Measurements from ENCODE around the gene MTHFD2L. TPM values are rescaled to one million over a fixed set of nuclear protein-coding genes. Genes with fewer than 3 reads are reported as not detected.

The MTHFD2L gene
- polyA plus RNA-seq, 1 donor from 2014 or later = 5.1 TPM

DNA sequence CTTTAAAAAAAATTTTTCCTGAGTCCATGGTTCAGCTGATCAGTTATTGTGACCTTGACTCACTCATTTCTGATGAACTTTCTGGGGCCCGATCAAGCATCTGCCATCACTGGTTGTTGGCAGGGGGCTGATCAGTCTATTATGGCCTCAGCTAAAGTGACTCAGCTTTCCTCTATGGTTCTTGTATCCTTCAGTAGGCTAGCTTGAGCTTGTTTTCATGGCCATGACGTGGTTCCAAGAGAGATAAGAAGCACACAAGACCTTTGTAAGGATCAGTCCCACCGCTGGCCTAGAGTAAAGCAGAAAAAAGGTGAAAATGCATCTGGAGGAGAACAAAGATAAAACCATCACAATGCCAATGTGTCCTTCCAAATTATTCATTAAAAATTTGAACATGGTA is 120.6 kb downstream of the MTHFD2L start:
- Mint-ChIP-seq H3K4me3 (no peak overlapping the region), H3K27ac (no peak overlapping the region), H3K27me3 (no peaks in the 10 kb centered on the region), H3K4me1 (no peaks in the 10 kb centered on the region), H3K36me3 (peaks cover 15% of the 10 kb centered on the region), H3K9me3 (peaks cover 0 to 1% (median 0%) of the 10 kb centered on the region in 3 donors)

DNA sequence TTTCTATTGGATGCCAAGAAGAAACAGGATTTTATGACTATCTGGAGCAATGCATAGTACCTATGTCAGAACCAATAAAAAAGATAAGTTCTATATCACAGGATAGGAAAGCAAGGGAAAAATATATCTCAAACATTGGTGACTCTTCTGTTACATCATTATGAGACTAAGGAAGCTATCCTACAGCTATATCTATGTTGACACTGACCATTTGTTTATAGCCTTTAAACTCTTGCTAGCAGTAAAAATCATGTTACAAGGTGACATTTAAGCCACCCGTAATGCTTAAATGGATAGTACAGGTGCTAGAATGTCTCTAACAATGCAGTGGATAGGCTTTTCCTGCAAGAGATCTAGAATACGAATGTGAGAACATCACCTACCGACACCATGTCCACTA is 121.8 kb downstream of the MTHFD2L start:
- H3K36me3 Mint-ChIP-seq = peaks cover 15% of the 10 kb centered on the region
- H3K4me3 Mint-ChIP-seq = no peak overlapping the region
- H3K27ac Mint-ChIP-seq = no peak overlapping the region
- no peaks in the 10 kb centered on the region for H3K4me1 Mint-ChIP-seq
- H3K27me3 Mint-ChIP-seq = no peaks in the 10 kb centered on the region
- H3K9me3 Mint-ChIP-seq = peaks cover 0 to 4% (median 0%) of the 10 kb centered on the region in 3 donors

DNA sequence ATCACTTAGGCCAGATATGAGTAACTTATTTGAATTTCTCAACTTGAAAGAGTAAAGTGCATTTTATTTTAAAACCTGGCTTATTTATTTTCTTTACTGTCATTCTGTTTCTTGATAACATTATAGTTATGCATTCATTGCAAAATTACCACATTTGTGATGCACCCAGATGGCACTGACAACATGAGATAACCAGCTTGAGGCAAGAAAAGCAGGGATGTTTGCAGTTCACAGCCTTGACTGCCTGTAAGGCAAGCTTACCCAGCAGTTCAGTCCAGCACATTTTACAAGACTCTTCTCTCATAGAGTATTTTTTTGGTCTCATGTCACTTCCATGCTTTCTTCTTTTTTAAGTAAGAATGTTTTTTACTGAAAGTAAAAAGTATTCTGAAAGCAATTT is 125.0 kb downstream of the MTHFD2L start:
- H3K27ac Mint-ChIP-seq = no peak overlapping the region
- no peaks in the 10 kb centered on the region for H3K4me1 Mint-ChIP-seq
- no peaks in the 10 kb centered on the region for H3K27me3 Mint-ChIP-seq
- peaks cover 0 to 2% (median 0%) of the 10 kb centered on the region in 3 donors for H3K9me3 Mint-ChIP-seq
- peaks cover 13% of the 10 kb centered on the region for H3K36me3 Mint-ChIP-seq
- H3K4me3 Mint-ChIP-seq = no peak overlapping the region

DNA sequence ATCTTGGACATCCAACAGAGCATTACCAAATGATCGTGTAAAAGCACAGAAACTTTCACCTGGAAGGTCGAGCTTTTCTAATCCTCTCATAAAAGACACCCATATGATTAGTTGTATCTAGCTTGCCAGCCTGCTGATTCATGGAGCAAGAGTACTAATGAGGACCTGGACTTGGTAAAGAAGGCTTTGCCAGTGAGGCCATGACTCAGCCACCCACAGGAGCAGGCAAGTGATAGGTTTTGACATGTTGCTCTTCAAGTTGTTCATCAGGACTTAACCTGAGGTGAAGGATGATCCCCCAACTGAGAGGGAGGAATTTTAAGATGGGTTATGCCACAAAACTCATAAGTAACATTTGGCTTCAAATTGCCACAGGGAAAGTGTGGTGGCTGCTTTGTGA is 125.7 kb downstream of the MTHFD2L start:
- no peak overlapping the region for H3K4me3 Mint-ChIP-seq
- H3K27ac Mint-ChIP-seq = no peak overlapping the region
- H3K27me3 Mint-ChIP-seq = no peaks in the 10 kb centered on the region
- peaks cover 13% of the 10 kb centered on the region for H3K36me3 Mint-ChIP-seq
- H3K4me1 Mint-ChIP-seq = no peaks in the 10 kb centered on the region
- peaks cover 0 to 2% (median 0%) of the 10 kb centered on the region in 3 donors for H3K9me3 Mint-ChIP-seq

DNA sequence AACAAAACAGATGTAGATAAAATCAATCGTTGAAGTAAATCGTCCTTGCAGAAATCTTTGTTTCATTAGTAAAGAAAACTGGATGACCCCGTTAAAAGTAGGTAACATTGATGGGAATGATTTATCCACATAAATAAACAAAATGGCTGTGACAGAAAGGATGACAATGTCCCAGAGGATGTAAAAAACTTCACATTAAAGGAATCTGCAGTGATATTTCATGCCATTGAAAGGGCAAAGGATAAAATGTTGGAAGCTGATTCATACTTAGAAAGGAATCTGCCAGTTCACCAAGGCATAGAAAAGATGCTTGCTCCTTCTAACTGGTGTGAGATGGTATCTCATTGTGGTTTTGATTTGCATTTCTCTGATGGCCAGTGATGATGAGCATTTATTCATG is 126.1 kb downstream of the MTHFD2L start:
- H3K27ac Mint-ChIP-seq = no peak overlapping the region
- H3K4me1 Mint-ChIP-seq = no peaks in the 10 kb centered on the region
- no peak overlapping the region for H3K4me3 Mint-ChIP-seq
- H3K27me3 Mint-ChIP-seq = no peaks in the 10 kb centered on the region
- H3K36me3 Mint-ChIP-seq = peaks cover 13% of the 10 kb centered on the region
- H3K9me3 Mint-ChIP-seq = peaks cover 0 to 2% (median 0%) of the 10 kb centered on the region in 3 donors

DNA sequence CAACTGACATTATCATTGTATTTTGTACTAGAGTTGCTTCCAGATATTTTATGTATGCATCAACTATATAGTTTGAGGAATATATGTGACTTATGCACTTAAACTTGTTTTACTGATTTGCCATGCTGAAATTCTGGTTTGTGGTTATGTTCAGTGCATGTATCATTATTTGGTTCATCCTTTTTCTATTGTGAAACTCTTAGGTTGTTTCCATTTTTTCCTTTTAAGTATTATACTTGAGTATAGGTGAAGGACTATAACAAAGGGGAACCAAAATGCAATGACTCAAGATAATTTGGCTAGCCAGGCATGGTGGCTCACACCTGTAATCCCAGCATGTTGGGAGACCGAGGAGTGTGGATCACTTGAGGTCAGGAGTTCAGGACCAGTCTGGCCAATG is 129.2 kb downstream of the MTHFD2L start:
- H3K27ac Mint-ChIP-seq = no peak overlapping the region
- H3K27me3 Mint-ChIP-seq = no peaks in the 10 kb centered on the region
- H3K4me1 Mint-ChIP-seq = no peaks in the 10 kb centered on the region
- peaks cover 7% of the 10 kb centered on the region for H3K36me3 Mint-ChIP-seq
- H3K4me3 Mint-ChIP-seq = no peak overlapping the region
- peaks cover 0 to 3% (median 0%) of the 10 kb centered on the region in 3 donors for H3K9me3 Mint-ChIP-seq

DNA sequence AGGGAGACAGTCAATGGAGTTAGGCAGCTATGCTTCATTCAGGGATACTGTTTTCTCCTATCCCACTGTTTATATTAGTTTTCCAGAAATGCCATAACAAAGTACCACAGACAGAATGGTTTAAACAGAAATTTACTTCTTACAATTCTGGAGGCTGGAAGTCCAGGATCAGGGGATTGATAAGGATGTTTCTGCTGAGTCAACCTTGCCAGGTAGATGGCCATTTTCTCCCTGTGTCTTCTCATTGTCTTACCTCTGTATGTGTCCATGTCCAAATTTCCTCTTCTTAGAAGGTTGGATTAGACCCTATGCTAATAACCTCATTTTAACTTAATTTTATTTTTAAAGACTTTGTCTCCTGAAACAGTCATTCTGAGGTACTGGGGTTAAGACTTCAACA is 129.9 kb downstream of the MTHFD2L start:
- no peaks in the 10 kb centered on the region for H3K27me3 Mint-ChIP-seq
- peaks cover 6% of the 10 kb centered on the region for H3K36me3 Mint-ChIP-seq
- H3K4me1 Mint-ChIP-seq = no peaks in the 10 kb centered on the region
- no peak overlapping the region for H3K4me3 Mint-ChIP-seq
- peaks cover 0 to 4% (median 0%) of the 10 kb centered on the region in 3 donors for H3K9me3 Mint-ChIP-seq
- H3K27ac Mint-ChIP-seq = no peak overlapping the region

DNA sequence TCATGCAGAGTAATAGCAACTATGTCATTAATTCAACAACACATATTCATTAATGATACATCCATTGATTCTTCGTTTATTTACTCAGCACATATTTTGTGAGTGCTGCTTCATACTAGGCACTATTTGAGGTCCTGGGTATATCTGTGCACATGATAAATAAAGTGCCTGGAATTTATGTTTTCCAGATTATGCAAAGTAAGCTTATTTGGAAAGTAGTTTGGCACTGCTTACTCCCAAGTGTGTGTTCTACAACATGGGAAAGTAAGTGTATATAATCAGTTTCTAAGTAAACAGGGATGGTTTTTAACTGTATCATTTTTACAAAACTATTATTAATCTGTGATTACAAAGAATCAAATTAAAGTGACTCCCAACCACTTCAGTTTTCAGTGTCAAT is 133.6 kb downstream of the MTHFD2L start:
- H3K27ac Mint-ChIP-seq = no peak overlapping the region
- H3K4me1 Mint-ChIP-seq = no peaks in the 10 kb centered on the region
- no peak overlapping the region for H3K4me3 Mint-ChIP-seq
- peaks cover 0 to 2% (median 0%) of the 10 kb centered on the region in 3 donors for H3K9me3 Mint-ChIP-seq
- peaks cover 5% of the 10 kb centered on the region for H3K36me3 Mint-ChIP-seq
- no peaks in the 10 kb centered on the region for H3K27me3 Mint-ChIP-seq

DNA sequence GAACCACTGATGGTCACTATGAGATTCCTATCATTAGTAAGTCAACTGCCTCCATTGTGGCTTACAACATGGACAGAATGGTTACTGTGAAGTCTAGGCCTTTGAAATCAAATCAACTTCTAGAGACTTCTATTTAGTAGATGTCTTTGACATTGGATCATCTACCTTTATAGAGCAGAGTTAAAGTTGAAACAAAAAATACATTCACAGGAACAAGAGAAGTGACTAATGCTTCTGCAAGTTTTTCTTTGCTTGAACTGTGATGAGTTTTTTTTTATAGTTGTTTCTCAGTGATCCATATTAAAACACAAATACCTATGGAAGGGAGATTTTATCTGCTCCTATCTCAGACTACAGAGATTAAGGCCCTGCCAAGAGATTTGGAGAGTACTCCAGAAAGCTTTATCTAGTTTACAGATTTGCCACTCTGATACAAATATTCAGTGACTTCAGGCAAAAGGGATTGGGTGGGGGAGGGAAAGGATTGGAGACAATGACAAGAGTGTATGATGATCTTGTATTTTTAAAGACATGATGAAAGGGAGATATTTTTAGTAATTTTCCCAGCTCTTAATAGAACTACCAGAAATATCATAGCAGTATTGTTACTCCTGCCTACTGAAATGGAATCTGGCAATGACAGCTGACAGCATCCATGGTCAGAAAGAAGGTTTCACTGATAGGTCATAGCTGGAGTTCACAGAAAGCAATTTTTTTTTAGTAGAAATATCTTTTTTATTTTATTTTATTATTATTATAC is 134.4 kb downstream of the MTHFD2L start:
- Mint-ChIP-seq H3K9me3 (peaks cover 0 to 2% (median 0%) of the 10 kb centered on the region in 3 donors), H3K27ac (no peak overlapping the region), H3K4me1 (no peaks in the 10 kb centered on the region), H3K4me3 (no peak overlapping the region), H3K36me3 (peaks cover 5% of the 10 kb centered on the region), H3K27me3 (no peaks in the 10 kb centered on the region)

DNA sequence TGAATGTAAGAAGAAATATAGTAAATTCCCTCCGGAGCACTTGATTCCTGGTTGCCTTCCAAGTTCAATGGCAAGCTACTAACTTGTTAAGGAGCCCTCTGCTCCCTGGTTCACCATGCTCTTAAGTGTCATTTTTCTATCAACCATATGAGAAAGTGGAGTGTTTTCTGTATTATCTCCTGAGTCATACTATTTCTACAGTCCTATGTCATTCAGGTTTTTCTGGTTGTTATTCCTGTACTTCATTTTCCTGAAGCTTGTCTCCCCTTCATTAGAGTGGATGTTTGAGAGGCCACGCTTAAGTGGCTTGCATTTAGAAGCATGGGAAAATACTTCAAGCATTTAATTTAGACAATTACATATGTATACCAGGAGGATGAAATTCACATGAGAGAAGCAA is 135.6 kb downstream of the MTHFD2L start:
- H3K9me3 Mint-ChIP-seq = peaks cover 0 to 2% (median 0%) of the 10 kb centered on the region in 3 donors
- H3K4me1 Mint-ChIP-seq = no peaks in the 10 kb centered on the region
- no peaks in the 10 kb centered on the region for H3K27me3 Mint-ChIP-seq
- no peak overlapping the region for H3K4me3 Mint-ChIP-seq
- H3K27ac Mint-ChIP-seq = no peak overlapping the region
- H3K36me3 Mint-ChIP-seq = peaks cover 5% of the 10 kb centered on the region

DNA sequence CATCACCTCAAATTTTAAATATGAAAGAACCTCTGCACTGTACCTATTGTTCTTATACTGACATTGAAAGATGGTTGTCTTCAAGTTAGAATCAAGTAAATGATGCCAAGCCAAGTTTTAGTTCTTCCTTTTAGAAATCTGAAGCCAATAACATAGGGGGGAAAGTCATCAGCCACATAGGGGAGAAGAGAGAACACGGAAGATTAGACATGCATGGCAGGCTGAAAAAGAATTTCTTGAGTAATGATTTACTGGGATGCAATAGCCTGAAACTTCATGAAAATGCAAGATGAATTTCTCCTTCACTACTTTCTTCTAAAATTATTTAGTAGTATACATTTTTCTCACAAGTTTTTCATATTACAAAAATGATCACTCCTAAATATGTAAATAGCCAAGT is 136.8 kb downstream of the MTHFD2L start:
- no peak overlapping the region for H3K4me3 Mint-ChIP-seq
- H3K9me3 Mint-ChIP-seq = peaks cover 0 to 2% (median 0%) of the 10 kb centered on the region in 3 donors
- no peaks in the 10 kb centered on the region for H3K27me3 Mint-ChIP-seq
- no peak overlapping the region for H3K27ac Mint-ChIP-seq
- H3K4me1 Mint-ChIP-seq = no peaks in the 10 kb centered on the region
- H3K36me3 Mint-ChIP-seq = peaks cover 2% of the 10 kb centered on the region

DNA sequence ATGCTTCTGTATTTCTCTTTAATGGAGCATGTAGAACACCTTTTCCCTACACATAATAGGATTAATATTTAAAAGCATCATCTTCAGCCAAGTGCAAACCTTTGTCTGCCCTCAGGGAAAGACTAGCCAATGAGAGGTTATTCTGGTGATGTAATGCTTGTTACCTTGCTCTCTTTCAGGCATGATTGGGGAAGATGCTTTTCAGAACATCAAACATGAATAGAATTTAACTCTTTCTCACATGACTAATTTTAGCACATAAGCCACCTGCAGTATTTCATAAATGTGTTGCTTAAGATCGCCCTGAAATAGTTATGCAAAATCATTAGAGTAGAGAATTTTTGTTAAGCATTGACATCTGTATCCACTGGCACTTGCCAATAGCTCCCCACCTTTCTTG is 139.6 kb downstream of the MTHFD2L start:
- Mint-ChIP-seq H3K4me3 (no peak overlapping the region), H3K9me3 (no peaks in the 10 kb centered on the region), H3K27ac (no peak overlapping the region)

DNA sequence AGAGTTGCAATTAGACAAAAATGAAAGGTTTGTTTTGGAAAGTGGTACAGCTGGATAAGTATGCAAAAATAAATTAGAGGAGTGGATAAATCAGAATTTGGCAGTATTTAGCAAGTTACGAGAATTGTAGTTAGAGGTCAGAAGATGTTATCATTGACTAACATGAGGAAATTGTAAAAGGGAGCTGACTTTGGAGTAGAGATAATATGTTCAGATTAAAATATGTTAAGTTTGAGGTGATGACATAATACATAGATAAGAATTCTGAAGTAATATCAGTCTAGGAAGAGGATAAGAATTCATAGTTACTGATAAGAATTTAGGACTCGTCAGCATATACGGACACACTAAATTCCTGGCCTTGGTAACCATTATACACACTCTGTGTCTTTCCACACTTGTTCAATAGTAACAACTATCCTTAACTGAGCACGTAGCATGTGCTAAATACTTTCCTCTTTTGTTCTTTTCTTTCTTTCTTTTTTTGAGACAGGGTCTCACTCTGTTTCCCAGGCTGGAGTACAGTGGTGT is 146.2 kb downstream of the MTHFD2L start:
- Mint-ChIP-seq H3K27ac (no peak overlapping the region), H3K4me3 (no peak overlapping the region), H3K4me1 (peaks cover 2 to 6% (median 5%) of the 10 kb centered on the region in 3 donors), H3K9me3 (no peaks in the 10 kb centered on the region), H3K36me3 (no peaks in the 10 kb centered on the region), H3K27me3 (no peaks in the 10 kb centered on the region)

More for the DNA sequence above, 139.6 kb downstream of the MTHFD2L start:
- H3K36me3 Mint-ChIP-seq = peaks cover 2% of the 10 kb centered on the region
- no peaks in the 10 kb centered on the region for H3K4me1 Mint-ChIP-seq
- H3K27me3 Mint-ChIP-seq = no peaks in the 10 kb centered on the region

DNA sequence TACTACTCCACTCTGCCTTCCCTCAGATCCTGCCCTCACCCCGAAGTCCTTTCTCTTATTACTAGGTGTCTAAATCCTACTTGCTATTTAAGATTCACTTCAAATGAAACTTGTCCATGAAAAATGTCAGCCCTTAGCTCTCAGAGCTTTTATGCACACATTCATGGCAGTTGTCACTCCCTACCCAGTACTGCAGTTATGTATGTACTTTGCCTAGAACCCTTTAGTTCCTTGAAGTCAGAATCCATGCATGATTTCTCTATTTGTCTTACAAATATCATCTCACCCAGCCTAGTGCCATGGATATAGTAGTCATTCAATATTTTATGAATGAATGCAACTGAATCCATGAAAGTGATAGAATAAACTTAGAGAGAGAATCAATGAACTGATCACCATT is 147.1 kb downstream of the MTHFD2L start:
- no peaks in the 10 kb centered on the region for H3K9me3 Mint-ChIP-seq
- H3K4me1 Mint-ChIP-seq = peaks cover 4 to 10% (median 5%) of the 10 kb centered on the region in 3 donors
- H3K27me3 Mint-ChIP-seq = no peaks in the 10 kb centered on the region
- H3K36me3 Mint-ChIP-seq = no peaks in the 10 kb centered on the region
- no peak overlapping the region for H3K27ac Mint-ChIP-seq
- no peak overlapping the region for H3K4me3 Mint-ChIP-seq

DNA sequence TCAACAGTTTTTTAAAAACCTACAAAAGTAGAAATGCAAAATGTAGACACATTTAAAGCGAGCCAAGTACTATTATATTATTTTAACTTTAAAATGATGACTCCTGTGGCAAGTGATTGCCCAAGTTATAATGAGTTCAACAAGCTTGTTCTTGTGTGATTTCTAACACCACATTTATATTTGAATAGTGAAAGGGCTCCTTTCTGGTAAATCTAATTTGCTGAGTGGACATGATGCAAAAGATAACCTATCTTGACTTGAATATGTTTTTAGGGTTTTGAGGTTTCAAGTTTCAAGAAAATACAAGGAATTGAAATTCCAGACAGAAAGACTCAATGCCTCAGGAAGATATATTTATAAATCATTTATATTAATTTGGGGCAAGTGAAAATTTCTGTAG is 149.3 kb downstream of the MTHFD2L start:
- Mint-ChIP-seq H3K4me3 (no peak overlapping the region), H3K4me1 (peaks cover 5 to 10% (median 7%) of the 10 kb centered on the region in 3 donors), H3K9me3 (no peaks in the 10 kb centered on the region), H3K36me3 (no peaks in the 10 kb centered on the region), H3K27ac (no peak overlapping the region), H3K27me3 (no peaks in the 10 kb centered on the region)

DNA sequence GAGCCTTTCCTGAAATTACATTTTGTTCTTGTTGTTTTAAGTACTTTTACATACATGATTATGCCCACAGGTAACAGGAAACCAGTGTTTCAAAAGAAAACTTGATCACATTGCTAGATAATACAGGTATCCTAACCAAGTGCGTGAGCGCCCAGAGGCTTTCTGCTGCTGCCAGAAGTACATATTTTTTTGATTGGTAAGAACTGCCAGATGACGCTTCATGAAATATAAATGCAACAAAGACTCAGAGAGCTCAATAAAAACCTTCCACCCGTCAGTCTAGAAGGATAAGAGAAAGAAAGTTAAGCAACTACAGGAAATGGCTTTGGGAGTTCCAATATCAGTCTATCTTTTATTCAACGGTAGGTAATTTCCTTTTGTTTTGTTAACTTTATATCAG is 150.3 kb downstream of the MTHFD2L start, which contains the start of gene EPGN:
Gene EPGN, plus strand, starts transcription at position 256 of the 400 bp plus-strand sequence. Its CDS starts 64 bp downstream, at position 320.
- Mint-ChIP-seq H3K4me3 (no peak within 1 kb of the TSS), H3K9me3 (no peaks in the 10 kb centered on the region), H3K4me1 (peaks cover 5 to 10% (median 7%) of the 10 kb centered on the region in 3 donors), H3K27ac (no peak within 1 kb of the TSS), H3K36me3 (no peaks in the 10 kb centered on the region), H3K27me3 (no peaks in the 10 kb centered on the region)

Measured in IgD-negative memory B cell (primary cell).